Adrenal gland (tissue), 5 donors: ENCODE results near the gene STRA6.

ENCODE experiments used
- CTCF ChIP-seq, 6 experiments: fragments of 450-650 bp in 4 of 6; fragments of 200-600 bp in 2 of 6; sonication (generic) in 1 of 6; IDR thresholded peaks; 1 replicate in 5 of 6; 2 replicates in 1 of 6; pipeline versions ENCODE4 v1.5.1 to v1.8.0; 2016 to 2021; ENCODE audit warnings: antibody characterized with exemption in 6 of 6, mild to moderate bottlenecking in 2 of 6, moderate library complexity in 1 of 6
- POLR2A ChIP-seq, 2 donors: fragments of 450-650 bp; IDR thresholded peaks; one replicate each; pipeline ENCODE4 v1.6.1; 2017; ENCODE audit warnings: antibody characterized with exemption in 2 of 2, mild to moderate bottlenecking in 2 of 2, moderate library complexity in 1 of 2
- donor health status: DM: no; HTN: no; CAD: no.

GRCh38 chr15:74194572-74195559, 7.7 kb downstream of the STRA6 start:
- TF ChIP-seq CTCF (IDR thresholded peaks at IDR 0.05) (no peak), POLR2A (IDR thresholded peaks at IDR 0.05) (no peak)
